Erythroblast (primary cell): ENCODE results near the gene HSD17B1.

Experiments
- GATA1 ChIP-seq: IDR thresholded peaks from 2 replicates; pipeline ENCODE4 v1.6.1; 2011; ENCODE audit warnings: low read depth, mild to moderate bottlenecking, control low read depth, low read length, moderate library complexity
- POLR2A ChIP-seq: IDR thresholded peaks from 2 replicates; pipeline ENCODE4 v1.6.1; 2011; ENCODE audit warnings: mild to moderate bottlenecking, low read length

DNA sequence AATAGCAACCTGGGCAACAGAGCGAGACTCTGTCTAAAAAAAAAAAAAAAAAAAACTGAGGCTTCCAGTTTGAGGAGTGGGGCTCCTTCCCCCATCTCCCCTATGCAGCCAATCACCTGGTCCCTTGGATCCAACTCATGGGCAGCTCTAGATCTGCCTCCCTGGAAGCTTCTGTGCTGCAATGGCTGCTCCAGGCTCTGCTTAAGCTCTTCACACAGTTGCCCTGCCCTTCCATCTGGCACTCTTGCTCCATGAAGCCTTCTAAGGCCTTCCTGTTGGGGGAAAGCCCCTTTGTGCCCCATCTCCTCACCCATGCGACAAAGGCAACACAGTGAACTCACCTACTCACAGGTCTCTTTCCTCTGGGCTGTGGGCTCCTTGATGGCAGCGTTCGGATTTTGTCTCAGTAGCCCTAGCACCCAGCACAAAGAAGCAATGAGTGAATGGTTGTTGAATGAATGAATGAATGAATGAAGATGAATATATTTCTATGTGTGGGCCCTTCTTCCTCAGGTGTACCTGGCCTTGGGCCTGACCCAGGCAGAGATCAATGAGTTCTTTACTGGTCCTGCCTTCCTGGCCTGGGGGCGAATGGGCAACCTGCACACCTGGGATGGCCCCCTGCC lies 14.8 kb upstream of the HSD17B1 start:
- no peak for TF ChIP-seq POLR2A
- TF ChIP-seq GATA1 = no peak
